GM19043 (cell line): ENCODE results near the gene AGAP1.

Experiments
- ATAC-seq: cut with Tn5 transposase; IDR thresholded peaks from one replicate; pipeline ENCODE4 v1.9.1; 2021; ENCODE audit warnings: low read depth; ENCODE audit not compliant: unreplicated experiment

AGAP1 gene

DNA sequence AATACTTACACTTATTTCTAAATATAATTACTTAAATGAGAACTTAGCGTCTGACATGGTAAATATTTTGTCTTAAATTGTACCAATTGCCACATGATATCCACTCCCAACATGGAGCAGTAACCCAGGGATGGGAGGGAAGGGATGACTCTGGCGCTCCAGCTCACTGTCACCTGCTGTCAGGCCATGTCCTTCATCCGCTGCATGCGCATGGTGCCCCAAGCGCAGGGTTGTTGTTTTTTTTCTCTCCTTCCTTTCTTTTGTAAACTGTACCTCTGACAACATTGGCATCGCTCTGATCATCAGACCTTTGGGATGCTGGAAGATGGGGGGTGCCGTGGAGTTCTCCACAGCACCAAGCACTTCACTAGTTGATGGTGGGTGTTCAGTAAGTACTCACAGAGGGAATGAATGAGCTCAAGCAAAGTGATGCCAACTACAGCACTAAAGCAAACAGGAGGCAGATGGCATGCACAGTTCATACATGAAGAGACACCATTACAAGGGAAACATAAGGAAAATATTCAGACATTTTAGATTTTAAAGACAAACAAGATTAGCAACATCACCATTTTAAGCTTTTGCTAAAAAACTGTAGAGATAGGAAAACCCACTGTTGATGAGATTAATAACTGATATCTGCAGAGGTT is 426.5 kb downstream of the AGAP1 start:
- no peak for ATAC-seq

DNA sequence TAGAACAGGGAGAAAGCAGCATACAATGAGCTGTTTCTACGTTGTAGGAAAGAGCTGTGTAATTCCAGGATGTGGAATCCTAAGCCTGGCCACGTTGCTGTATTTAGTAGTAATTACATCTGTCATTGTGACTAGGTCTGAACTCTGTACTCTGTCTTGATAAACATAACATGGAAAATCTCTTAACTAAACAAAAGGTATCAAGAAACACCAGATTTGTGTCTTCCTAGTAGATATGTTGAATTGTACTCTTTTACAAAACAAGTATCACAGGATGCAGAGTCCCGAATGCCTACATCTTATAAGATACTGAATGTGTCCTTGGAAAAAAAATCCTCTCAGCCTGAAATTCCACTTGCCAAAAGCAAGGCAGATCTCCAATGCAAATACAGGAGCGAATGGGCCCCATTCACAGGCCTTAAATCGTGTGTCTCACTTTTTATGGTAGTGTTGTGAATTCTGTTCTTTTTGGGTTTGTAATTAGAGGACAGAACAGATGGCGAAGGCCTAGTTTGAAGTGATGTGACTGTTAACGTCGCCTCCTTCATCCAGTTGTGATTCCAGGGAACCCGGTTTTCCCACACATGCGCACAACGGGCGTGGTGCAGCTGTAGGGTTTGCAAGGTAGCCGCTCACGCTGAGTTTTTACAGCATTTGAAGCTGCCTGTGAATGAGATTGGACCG is 427.8 kb downstream of the AGAP1 start:
- ATAC-seq: no peak

DNA sequence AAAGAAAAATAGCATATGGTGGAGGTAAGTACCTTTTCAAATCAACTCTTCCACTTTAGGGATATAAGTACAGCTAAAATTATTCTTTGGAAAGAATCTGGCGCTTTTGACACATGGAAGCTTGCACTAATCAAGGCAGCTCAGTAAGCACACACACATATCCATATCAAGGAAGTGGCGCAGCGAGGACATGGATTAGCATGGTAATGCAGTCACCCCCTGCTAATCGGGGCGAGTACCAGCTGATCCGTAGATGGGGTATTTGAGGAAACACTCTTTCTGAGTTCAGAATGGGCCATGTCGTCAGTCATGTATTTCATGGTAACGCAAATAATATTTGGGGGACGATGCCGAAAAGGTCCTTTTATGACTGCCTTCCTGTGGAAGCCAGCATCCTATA is 429.0 kb downstream of the AGAP1 start:
- ATAC-seq: no peak

DNA sequence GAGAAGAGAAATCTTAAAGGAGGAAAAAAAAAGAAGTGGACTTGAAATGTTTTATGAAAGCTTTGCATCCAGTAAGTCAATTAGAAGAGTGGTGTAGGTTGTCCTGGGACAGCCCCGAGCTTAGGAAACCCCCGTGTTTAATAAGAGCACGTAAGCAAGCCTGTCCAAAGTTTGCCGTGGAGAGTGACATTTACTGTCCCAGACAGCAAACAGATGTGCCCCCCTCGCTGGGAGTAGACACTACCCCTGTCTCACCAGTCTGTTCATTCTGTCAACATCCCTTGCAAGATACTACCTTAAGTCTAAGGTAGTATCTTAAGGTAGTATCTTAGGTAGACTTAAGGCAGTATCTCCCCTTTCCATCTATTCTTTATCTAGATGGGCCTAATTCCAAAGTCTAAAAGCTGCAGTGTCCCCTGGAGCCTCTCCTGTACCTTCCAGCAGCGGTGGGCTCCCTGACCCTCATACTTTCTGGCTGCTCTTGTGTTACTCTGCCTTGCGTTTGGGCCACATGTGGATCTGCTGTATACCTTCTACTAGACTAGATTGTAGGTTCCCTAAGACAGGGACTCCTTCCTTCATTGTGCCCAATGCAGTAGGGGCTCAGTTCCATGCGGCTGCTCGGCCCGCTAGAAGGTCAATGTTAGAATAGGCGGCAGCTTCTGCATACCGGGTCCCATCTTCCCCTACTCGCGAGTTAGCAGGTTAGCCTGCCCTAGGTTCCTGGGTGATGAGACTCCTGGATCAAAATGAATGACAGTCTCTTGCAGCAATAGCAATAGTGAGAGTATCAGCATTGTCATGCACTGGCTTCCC is 430.2 kb downstream of the AGAP1 start:
- no peak for ATAC-seq

DNA sequence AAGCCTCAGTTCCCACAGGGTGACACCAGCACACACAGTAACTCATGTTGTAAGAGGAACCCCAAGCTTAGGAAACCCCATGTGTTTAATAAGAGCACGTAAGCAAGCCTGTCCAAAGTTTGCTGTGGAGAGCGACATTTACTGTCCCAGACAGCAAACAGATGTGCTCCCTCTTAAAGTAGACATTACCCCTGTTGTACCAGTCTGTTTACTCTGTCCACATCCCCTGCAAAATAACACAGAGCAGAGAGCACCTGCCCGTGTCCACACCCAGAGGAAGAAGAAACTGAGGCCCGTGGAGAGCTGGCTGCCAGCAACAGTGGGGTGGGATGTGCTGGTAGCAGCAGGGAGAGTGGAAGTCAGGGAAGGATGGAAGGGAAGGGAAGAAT is 430.8 kb downstream of the AGAP1 start:
- no peak for ATAC-seq

DNA sequence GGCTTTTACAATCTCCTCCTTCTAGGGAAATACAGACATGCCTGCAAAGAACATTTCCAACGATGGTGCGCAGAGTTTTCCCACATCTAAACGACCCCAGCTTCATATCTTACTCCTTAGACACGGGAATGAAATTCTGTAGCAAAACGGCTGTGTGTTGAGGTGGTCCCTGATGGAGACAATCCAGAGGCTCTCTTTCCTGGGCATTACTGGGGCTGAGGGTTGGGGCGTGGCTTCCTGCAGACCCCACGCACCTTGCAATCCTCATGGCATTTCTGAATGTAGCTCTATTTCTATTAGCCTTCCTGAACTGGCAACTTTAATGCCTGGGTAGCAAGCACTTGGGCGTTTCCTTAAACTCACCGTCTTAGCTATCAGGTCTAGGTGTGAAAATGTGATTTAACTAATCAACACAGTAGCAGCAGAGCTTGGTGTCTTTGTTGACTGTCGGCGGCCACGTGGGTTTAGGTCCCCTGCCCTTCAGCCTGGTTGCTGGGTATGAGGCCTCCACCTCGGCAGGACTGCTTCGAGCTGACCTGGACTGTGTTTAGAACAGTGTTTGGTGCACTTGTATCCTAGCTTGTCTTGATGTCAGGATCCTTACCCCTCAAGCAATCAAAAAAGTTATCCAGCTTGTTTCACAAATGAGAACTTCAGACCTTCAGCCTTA is 431.5 kb downstream of the AGAP1 start:
- no peak for ATAC-seq

DNA sequence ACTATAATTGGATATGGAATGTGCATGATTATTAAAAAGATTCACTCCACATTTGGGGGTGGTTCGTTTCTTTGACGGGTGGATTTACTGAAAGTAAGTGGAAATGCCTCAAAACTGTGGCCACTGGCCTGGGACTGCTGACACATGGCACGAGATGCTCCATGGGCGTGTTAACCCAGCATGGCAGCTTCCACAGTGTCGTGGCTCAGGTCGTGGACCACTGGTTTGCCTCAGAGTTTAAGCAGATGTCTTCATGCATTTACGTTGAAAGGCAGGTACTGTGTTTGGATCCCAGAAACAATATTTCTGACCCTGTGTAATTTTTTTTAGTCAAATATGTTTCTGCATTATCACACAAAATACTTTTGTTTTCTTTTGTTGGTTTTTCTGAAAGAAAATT is 432.4 kb downstream of the AGAP1 start:
- ATAC-seq: no peak

DNA sequence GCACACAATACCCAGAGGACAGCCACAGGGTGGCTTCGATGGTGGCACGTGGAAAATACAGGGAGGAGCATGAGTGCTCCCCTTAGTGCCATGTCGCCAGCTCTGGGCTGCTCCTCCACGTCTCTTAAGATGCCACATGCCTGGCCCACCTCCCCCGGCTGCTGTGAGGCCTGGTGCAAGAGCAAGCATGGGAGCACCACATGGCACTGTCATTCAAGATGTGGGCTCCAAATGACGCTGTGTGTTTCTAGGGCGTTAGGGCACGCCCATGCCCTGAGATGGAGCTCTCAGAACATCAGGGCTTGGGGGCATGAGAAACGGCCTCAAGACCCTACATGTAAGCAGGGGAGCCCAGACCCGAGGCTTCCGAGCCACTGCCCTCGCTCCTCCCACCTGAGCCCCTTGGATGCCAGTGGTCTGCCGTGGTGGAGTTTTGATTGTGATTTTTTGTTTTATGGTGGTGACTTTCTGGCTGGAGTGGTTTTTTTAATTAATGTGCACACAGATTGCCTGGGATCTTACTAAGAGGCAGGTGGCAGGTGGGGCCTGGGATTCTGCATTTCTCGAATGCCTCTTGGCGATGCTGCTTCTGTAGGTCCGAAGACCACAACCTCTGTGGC is 435.0 kb downstream of the AGAP1 start:
- no peak for ATAC-seq

DNA sequence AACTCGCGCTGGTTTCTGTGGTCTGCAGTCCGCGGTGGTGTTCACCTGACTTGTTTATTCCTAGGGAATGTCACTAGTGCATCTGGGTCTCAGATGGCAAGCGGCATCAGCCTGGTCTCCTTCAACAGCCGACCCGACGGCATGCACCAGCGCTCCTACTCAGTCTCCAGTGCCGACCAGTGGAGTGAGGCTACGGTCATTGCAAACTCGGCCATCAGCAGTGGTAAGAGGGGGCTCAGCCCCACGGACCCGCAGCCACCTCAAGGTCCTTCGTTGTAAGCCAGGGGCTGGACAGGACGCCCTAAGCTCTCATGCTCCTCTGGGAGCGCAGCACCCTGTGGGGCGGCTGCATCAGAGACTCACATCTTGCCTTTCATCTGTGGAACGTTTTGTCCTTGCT is 436.9 kb downstream of the AGAP1 start:
- no peak for ATAC-seq

DNA sequence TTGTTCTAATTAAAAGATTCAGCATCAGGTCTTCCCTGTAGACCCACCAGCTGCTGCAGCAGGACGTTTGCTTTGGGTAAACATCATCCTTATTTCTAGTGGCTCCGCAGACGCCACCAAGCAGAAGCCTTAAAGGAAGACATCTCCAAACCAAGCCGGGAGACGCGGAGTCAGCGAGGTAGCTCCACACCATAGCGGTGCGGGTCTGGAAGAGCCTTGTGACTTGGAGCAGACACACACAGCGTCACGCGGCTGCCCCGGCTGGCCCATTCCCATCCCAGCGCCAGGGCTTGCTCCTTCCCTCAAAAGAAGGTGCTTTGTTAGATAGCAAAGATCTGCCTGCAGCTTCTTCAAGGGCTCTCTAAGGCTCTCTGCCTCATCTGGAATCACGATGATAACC is 437.8 kb downstream of the AGAP1 start:
- ATAC-seq: no peak

DNA sequence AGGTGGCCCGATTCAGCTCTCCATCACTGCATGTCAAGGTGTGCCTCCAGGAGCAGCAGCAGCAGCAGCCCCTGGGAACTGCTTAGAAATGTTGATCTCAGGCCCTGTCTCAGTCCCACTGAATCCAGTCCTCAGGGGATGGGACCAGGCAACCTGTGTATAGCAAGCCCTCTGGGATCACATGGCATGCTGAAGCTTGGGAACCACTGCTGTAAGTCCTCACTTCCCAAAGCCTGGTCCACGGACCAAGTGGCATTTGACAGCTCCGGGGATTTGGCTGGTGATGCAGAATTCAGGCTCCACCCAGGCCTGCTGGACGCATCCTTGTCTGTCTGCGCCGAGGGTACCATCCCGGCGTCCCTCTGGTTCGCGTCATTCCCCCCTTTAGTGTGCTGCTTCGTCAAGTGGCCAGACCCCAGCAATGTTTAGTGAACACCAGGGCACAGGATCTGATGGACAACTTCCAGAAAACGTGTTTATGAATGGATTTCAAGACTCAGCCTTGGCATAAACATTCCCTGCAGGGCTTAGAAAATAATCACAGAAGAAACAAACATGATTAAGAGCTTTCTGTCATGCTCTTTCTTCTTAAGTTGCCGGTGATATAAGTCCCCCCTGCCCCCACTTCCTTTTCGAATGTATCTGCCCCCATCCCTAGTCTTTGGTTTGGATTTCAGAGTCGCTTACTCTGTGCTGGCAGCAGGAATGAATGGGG is 440.4 kb downstream of the AGAP1 start:
- ATAC-seq: no peak

DNA sequence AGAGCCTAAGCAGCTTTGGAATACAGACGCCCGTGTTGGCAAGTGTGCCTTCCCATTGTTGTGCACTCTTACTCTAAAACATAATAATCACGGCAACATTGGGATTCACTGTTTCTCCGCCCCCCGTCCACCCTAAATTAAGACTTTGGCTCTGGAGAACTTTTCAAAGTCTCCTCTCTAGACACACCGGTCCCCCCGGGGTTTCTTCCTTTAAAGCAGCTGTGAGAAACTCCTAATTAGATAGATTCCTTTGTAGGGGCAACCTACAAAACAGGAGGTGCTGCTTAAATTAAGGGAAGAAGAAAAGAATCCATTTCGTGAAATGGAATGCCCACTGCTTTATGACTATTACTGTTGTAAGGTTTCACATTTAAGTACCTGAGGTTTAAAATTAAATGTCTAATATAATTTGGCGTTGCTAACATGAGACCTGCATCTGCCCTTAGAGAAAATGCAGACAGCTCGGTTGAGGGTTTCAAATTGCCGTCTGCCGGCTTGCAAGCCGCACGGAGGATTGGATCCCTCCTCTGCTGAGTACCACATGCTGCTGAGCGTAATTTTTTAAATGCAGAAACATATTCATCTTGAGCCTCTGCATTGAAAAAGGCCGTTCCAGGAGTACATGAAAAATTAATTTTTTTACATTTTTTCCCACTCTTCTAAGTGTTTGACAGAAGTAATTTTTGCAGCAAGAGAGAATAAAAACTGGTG is 441.1 kb downstream of the AGAP1 start:
- no peak for ATAC-seq

DNA sequence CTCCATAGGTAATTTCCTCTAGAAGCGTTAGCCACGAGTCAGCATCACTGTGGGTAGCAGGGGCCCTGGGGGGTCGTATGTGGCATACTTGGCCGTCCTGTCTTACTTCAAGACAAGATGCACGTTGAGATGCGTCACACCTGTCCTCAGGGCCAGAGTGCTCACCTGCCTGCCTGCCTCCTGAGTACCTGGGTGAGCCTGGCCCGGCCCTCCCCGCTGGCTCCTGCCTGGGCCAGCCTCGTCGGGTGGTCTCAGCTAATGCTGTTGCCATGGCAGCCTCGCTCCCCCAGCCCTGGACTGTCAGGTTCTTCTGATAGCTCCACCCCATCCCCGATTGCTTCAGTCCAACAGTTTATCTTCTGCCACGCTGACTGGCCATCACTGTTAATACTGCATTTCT is 441.9 kb downstream of the AGAP1 start:
- ATAC-seq: no peak

DNA sequence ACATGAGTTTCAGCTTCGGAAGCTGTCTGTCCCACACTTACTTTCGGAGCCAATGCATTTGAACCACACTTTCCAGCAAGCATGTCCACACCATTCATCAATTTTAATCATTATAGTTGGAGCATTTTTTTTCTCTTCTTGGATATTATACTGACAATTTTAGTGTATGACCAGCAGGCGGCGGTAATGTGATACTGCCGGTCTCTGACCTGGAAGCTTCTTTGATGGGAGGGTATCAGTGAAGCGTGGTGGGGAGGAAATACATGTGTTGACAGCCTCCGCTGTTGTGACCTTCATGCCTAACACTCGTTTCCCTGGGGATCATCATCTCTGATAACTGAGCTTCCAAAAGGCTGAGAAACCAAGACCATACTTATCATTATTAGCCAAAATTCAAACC is 442.6 kb downstream of the AGAP1 start:
- ATAC-seq: no peak

DNA sequence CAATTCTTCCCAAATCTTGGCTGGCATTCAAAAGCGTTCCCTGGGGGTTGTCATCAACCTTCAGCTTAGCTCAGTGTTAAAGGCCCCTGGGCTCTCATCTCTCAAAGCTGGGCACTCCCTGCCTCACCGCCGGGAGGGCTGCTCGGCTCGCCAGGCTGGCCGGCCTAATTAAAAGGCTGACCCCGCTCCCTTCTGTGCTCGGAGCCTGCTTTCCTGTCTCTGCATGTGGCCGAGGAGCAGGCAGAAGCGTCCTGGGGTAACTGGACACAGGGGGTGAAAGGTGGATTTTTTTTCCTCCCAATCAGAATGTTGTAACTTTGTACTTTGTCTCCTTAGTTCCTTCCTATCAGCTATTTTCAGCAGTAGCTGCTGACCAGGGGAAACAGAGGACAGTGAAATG is 443.2 kb downstream of the AGAP1 start:
- ATAC-seq: no peak

DNA sequence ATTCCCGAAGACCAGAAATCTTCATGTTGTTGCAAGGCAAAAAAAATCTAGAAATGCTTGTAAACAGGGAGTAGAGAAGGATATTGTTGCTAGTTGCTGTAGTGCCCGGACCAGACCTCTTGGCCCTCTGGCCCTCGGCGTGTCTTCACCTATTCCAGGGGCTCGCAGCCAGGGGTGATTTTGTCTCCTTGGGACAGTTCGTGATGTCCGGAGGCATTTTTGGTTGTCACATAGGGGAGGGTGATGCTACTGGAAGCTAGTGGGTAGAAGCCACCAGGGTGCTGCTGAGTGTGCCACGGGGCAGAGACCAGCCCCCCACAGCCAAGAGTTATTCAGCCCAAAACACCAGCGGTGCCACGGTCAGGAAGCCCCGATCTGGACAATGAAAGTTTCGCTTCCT is 443.7 kb downstream of the AGAP1 start:
- ATAC-seq: no peak

DNA sequence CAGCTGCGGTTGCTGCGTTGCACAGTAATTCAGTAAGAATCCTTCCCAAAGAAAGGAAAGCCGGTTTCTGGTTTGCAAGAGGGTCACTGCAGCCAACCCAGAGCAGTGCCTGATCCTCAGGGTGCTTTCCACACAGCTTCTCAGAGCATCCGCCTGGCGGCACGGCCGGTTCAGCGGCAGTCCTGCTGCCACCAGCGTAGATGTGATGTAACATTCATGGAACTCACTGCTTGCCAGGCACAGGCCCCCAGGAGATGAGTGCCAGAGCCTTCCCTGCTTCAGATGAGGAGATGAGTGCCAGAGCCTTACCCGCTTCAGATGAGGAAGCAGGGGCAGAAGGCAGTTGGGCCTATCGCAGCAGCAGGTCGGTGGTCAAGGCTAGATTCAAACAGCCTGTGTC is 444.1 kb downstream of the AGAP1 start:
- no peak for ATAC-seq

DNA sequence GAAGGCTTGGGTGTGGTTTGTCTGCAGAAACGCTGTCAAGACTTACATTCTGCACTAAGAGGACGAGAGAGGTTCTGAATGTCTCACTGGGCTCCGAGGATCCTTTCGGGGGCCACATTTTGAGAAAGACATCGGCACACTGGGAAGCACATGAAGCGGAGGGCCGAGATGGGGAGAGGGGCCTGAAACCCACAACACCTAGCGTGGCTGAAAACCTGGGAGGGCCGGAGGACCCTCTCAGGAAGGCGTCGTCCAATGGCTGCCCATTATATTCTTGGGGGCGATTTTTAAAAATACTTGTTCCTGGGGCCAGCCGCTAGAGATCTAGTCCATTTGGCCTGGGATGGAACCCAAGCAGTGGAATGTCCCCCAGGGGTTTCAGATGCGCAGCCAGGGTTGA is 444.8 kb downstream of the AGAP1 start:
- ATAC-seq: no peak

DNA sequence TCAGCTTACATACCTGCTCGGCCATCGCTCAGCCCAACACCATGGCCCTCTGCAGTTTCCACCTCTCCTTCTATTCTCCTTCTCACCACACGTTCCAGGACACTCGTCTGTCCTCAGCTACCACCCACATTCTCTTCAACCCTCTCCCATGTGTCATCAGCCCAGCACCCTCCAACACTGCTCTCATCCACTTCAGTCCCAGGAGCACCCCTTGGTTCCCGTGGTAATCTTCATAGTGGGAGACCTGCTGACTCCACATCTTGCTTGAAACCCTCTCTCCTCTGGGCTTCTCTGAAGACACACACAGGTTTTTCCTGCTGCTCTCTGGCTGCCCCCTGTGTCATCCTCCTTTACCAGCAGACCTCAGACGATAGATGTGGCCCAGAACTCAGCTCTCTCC is 445.6 kb downstream of the AGAP1 start:
- ATAC-seq: no peak

DNA sequence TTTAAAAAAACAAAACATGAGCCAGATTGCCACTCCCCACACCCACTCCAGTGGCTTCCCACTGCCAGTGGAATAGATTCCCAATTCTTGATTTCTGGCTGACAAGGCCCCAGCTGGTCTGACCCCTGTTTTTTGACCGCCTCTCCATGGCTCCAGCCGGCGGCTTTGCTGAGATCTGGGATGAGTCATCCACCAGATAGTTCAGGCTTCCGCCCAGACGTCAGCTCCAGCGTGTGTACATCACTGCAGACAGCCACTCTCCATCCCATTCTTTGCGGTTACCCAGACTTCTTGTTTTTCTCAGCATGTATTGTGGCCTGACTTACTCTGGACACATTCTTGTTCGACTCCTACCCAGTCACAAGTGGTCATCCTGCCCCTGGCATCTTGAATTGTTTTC is 446.5 kb downstream of the AGAP1 start:
- ATAC-seq: no peak
